HepG2 (cell line): ENCODE measurements around the gene BMERB1. TPM values are rescaled to one million over a fixed set of nuclear protein-coding genes. Genes with fewer than 3 reads are reported as not detected.

Source experiments
- ADNP ChIP-seq: sonication (generic); formaldehyde crosslinking; IDR thresholded peaks from 2 replicates; pipeline ENCODE4 v1.4.0; 2020; ENCODE audit warnings: missing genetic modification reagents
- BATF2 ChIP-seq: sonication (generic); formaldehyde crosslinking; IDR thresholded peaks from 2 replicates; pipeline ENCODE4 v1.8.0; 2022; ENCODE audit warnings: mild to moderate bottlenecking, missing genetic modification reagents, moderate library complexity
- KMT2B ChIP-seq: IDR thresholded peaks from 2 replicates; pipeline ENCODE4 v1.6.1; 2016; ENCODE audit warnings: missing genetic modification reagents, missing compliant biosample characterization
- MTA1 ChIP-seq: sonication (generic); formaldehyde crosslinking; IDR thresholded peaks from 2 replicates; pipeline ENCODE4 v1.4.0; 2020; ENCODE audit warnings: missing genetic modification reagents, mild to moderate bottlenecking, borderline replicate concordance
- MTF1 ChIP-seq: sonication (generic); formaldehyde crosslinking; IDR thresholded peaks from 2 replicates; pipeline ENCODE4 v1.5.0; 2020; ENCODE audit warnings: missing genetic modification reagents
- RBM39 ChIP-seq: fragments of 200-400 bp; formaldehyde crosslinking; IDR thresholded peaks from one replicate; pipeline ENCODE4 v1.6.1; 2018; ENCODE audit warnings: antibody characterized with exemption, mild to moderate bottlenecking, low read depth, low read length; ENCODE audit not compliant: poor library complexity, severe bottlenecking
- TEAD3 ChIP-seq: optimal IDR thresholded peaks from 2 replicates; pipeline ENCODE3; 2016; ENCODE audit warnings: borderline replicate concordance
- YEATS4 ChIP-seq: sonication (generic); formaldehyde crosslinking; IDR thresholded peaks from 2 replicates; pipeline ENCODE4 v1.4.0; 2020; ENCODE audit warnings: missing genetic modification reagents, borderline replicate concordance
- ZBTB10 ChIP-seq: sonication (generic); formaldehyde crosslinking; IDR thresholded peaks from 2 replicates; pipeline ENCODE4 v1.4.0; 2020; ENCODE audit warnings: missing genetic modification reagents, borderline replicate concordance
- ZNF34 ChIP-seq: sonication (generic); formaldehyde crosslinking; IDR thresholded peaks from 2 replicates; pipeline ENCODE4 v1.4.0; 2020; ENCODE audit warnings: mild to moderate bottlenecking, missing genetic modification reagents, borderline replicate concordance
- ZNF766 ChIP-seq: sonication (generic); formaldehyde crosslinking; IDR thresholded peaks from 2 replicates; pipeline ENCODE4 v1.5.0; 2020; ENCODE audit warnings: missing genetic modification reagents, borderline replicate concordance
- ZNF768 ChIP-seq: sonication (generic); formaldehyde crosslinking; IDR thresholded peaks from 2 replicates; pipeline ENCODE4 v1.4.0; 2020; ENCODE audit warnings: missing genetic modification reagents
- ZNF879 ChIP-seq: sonication (generic); formaldehyde crosslinking; IDR thresholded peaks from 2 replicates; pipeline ENCODE4 v1.8.1; 2023; ENCODE audit warnings: missing genetic modification reagents
- polyA plus RNA-seq, 8 experiments: library from polyadenylated mRNA; depleted of rRNA in 3 of 8; stranded (reverse) in 7 of 8; unstranded in 1 of 8; fragments of >200 nt; fragmentation: Illumina TruSeq in 4 of 8; extraction: Trizol in 4 of 8; gene quantifications; 2 replicates each; pipeline versions ENCODE4 v1.2.1 to v1.2.3, GENCODE V29; 2011 to 2016; ENCODE audit warnings: low read depth in 4 of 8, missing spikeins in 1 of 8, mixed read lengths in 1 of 8; ENCODE audit not compliant: insufficient read depth in 1 of 8
- total RNA-seq, 5 experiments: library from RNA; depleted of rRNA; stranded (reverse); fragments of >200 nt; fragmentation: Illumina TruSeq; extraction: Trizol; gene quantifications; 2 replicates each; pipeline ENCODE4 v1.2.3, GENCODE V29; 2016; ENCODE audit warnings: low read depth in 1 of 5
- TF ChIP-seq, protein P1 (sequence below): sonication (generic); formaldehyde crosslinking; IDR thresholded peaks from 2 replicates; pipeline ENCODE4 v1.4.0; 2020; ENCODE audit warnings: mild to moderate bottlenecking, missing genetic modification reagents
- TF ChIP-seq, protein P2 (sequence below): IDR thresholded peaks from 2 replicates; pipeline ENCODE4 v1.6.1; 2016; ENCODE audit warnings: mild to moderate bottlenecking, missing biosample characterization, missing genetic modification reagents
- TF ChIP-seq, protein P3 (sequence below): sonication (generic); formaldehyde crosslinking; IDR thresholded peaks from 2 replicates; pipeline ENCODE4 v1.4.0; 2020; ENCODE audit warnings: mild to moderate bottlenecking, low read depth, missing genetic modification reagents

The BMERB1 gene
- total and polyA plus RNA-seq, 2 of the 13 experiments (the other 11 are each of a cell fraction or from before 2014, with no cell fraction given): 1.4 TPM

GRCh38 chr16:15395631-15396508 lies 38.5 kb upstream of the BMERB1 start, which contains the start of gene MPV17L (continued):
- TF ChIP-seq BATF2 (peak; percentile 76), ZBTB10 (peak; percentile 75), MTF1 (0 out of 2 replicates have a peak, but pooled peaks have one; percentile 69), ZNF768 (CRISPR knock-in tag) (peak; percentile 77), ADNP (CRISPR knock-in tag) (peak; percentile 22; the same call in 1 of the 2 replicates), ZNF34 (CRISPR knock-in tag) (0 out of 2 replicates have a peak, but pooled peaks have one; percentile 51), KMT2B (CRISPR knock-in tag) (0 out of 2 replicates have a peak, but pooled peaks have one; percentile 6), MTA1 (CRISPR knock-in tag) (peak; percentile 77; the same call in 1 of the 2 replicates), RBM39 (peak; percentile 46), ZNF879 (peak; percentile 42; the same call in 1 of the 2 replicates), YEATS4 (CRISPR knock-in tag) (peak; percentile 69; the same call in 1 of the 2 replicates), TEAD3 (peak; percentile 24), ZNF766 (CRISPR knock-in tag) (peak; percentile 87; the same call in 1 of the 2 replicates)
- TF ChIP-seq, protein P1, sequence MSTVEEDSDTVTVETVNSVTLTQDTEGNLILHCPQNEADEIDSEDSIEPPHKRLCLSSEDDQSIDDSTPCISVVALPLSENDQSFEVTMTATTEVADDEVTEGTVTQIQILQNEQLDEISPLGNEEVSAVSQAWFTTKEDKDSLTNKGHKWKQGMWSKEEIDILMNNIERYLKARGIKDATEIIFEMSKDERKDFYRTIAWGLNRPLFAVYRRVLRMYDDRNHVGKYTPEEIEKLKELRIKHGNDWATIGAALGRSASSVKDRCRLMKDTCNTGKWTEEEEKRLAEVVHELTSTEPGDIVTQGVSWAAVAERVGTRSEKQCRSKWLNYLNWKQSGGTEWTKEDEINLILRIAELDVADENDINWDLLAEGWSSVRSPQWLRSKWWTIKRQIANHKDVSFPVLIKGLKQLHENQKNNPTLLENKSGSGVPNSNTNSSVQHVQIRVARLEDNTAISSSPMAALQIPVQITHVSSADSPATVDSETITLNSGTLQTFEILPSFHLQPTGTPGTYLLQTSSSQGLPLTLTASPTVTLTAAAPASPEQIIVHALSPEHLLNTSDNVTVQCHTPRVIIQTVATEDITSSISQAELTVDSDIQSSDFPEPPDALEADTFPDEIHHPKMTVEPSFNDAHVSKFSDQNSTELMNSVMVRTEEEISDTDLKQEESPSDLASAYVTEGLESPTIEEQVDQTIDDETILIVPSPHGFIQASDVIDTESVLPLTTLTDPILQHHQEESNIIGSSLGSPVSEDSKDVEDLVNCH: peak; percentile 73; the same call in 1 of the 2 replicates
- TF ChIP-seq, protein P2, sequence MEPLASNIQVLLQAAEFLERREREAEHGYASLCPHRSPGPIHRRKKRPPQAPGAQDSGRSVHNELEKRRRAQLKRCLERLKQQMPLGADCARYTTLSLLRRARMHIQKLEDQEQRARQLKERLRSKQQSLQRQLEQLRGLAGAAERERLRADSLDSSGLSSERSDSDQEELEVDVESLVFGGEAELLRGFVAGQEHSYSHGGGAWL: peak; percentile 70
- TF ChIP-seq, protein P3, sequence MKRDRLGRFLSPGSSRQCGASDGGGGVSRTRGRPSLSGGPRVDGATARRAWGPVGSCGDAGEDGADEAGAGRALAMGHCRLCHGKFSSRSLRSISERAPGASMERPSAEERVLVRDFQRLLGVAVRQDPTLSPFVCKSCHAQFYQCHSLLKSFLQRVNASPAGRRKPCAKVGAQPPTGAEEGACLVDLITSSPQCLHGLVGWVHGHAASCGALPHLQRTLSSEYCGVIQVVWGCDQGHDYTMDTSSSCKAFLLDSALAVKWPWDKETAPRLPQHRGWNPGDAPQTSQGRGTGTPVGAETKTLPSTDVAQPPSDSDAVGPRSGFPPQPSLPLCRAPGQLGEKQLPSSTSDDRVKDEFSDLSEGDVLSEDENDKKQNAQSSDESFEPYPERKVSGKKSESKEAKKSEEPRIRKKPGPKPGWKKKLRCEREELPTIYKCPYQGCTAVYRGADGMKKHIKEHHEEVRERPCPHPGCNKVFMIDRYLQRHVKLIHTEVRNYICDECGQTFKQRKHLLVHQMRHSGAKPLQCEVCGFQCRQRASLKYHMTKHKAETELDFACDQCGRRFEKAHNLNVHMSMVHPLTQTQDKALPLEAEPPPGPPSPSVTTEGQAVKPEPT: peak; percentile 90; the same call in 1 of the 2 replicates
